ENCODE results near the gene PHLDB1. TPM values are rescaled to one million over a fixed set of nuclear protein-coding genes. Genes with fewer than 3 reads are reported as not detected.

PHLDB1 gene
- total RNA-seq, result 100 to 1,000 TPM in 1 of 2 donors, 10 to 100 TPM in 1; 76.5 to 120 TPM
- polyA plus RNA-seq (ENCODE audit: insufficient read length in 6 of 6), result 100 to 1,000 TPM in 2 of 6 donors, 10 to 100 TPM in 4; 82.0 to 105 (median 91.7) TPM
- long read RNA-seq, donor 1, full-length matches to known transcripts, result 21 of 21 reads
- long read RNA-seq, donor 1, partial matches to known transcripts, result 0 of 21 reads
- long read RNA-seq, donor 1, other reads (novel, unspliced or antisense), result 0 of 21 reads
- long read RNA-seq, donor 2, full-length matches to known transcripts, result 6 of 23 reads
- long read RNA-seq, donor 2, partial matches to known transcripts, result 17 of 23 reads
- long read RNA-seq, donor 2, other reads (novel, unspliced or antisense), result 0 of 23 reads
- long read RNA-seq, donor 3, partial matches to known transcripts, result 11 of 17 reads
- long read RNA-seq, donor 3, other reads (novel, unspliced or antisense), result 0 of 17 reads
- long read RNA-seq, donor 4, partial matches to known transcripts, result 3 of 7 reads
- long read RNA-seq, donor 4, other reads (novel, unspliced or antisense), result 4 of 7 reads
- long read RNA-seq, donor 5, partial matches to known transcripts, result 0 of 6 reads
- long read RNA-seq, donor 5, other reads (novel, unspliced or antisense), result 0 of 6 reads
- long read RNA-seq, donor 6, transcript PHLDB1-207 (3 exons, 591 nt), result major isoform, 5 of 6 reads
- long read RNA-seq, donor 6, partial matches to known transcripts, result 0 of 6 reads
- long read RNA-seq, donor 6, other reads (novel, unspliced or antisense), result 0 of 6 reads
- long read RNA-seq, donor 7, full-length matches to known transcripts, result 5 of 5 reads
- long read RNA-seq, donor 7, partial matches to known transcripts, result 0 of 5 reads
- long read RNA-seq, donor 7, other reads (novel, unspliced or antisense), result 0 of 5 reads
- long read RNA-seq, donor 8, full-length matches to known transcripts, result 6 of 6 reads
- long read RNA-seq, donor 8, partial matches to known transcripts, result 0 of 6 reads
- long read RNA-seq, donor 8, other reads (novel, unspliced or antisense), result 0 of 6 reads
- long read RNA-seq, donor 9, result 0 reads
- long read RNA-seq, donor 10, partial matches to known transcripts, result 4 of 8 reads
- long read RNA-seq, donor 10, other reads (novel, unspliced or antisense), result 4 of 8 reads
- long read RNA-seq, donor 11, full-length matches to known transcripts, result 7 of 13 reads
- long read RNA-seq, donor 11, partial matches to known transcripts, result 6 of 13 reads
- long read RNA-seq, donor 11, other reads (novel, unspliced or antisense), result 0 of 13 reads
- long read RNA-seq, donor 12, partial matches to known transcripts, result 0 of 6 reads
- long read RNA-seq, donor 12, other reads (novel, unspliced or antisense), result 0 of 6 reads

DNA sequence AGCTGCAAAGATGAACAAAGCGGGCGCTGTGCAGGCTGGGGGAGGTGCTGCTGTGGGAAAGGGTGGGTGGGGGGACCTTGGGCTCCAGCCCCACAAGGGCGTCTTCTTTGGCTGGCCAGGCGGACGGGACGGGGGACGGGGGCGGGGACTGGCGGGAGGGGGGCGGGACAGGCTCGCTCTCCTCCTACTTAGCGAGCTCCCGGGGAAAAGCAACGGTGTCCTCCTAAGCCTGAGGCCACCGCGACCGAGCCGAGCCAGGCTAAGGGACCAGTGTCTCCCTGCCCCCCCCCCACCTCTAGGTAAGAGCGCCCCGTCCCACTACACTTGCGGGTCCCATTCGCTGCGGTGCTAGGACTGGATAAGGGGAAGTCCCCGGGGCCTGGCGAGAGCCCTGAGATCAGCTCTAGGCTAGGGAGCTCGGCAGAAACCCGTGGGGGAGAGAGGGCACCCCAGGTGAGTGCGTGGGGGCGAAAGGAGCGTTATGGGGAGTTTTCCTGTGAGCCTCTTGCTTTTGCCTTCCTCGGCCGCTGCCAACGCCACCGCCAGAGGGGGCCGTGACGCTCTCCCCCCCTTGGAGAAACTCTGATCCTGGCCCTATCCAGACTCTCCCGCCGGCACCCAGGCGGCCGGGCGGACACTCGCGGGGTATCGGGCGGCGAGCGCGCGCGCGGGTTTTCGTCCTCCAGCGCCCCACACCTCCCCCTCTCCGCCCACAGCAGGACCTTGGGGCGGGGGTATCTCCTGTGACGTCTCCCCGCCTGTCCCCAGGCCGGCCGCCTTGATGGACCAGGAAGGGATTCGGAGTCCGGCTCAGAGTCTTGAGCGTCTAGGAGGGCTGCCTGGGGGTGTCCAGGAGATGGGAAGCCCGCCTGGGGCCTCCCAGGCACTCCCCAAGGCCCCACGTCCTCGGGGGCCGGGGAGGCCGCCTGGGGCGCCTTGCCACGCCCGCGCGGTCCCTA, at the start of gene PHLDB1:
Gene PHLDB1, plus strand, starts transcription at position 215 of the 959 bp plus-strand sequence. CDS start 6,222 bp downstream, outside the sequence.
- TF ChIP-seq, protein P1, sequence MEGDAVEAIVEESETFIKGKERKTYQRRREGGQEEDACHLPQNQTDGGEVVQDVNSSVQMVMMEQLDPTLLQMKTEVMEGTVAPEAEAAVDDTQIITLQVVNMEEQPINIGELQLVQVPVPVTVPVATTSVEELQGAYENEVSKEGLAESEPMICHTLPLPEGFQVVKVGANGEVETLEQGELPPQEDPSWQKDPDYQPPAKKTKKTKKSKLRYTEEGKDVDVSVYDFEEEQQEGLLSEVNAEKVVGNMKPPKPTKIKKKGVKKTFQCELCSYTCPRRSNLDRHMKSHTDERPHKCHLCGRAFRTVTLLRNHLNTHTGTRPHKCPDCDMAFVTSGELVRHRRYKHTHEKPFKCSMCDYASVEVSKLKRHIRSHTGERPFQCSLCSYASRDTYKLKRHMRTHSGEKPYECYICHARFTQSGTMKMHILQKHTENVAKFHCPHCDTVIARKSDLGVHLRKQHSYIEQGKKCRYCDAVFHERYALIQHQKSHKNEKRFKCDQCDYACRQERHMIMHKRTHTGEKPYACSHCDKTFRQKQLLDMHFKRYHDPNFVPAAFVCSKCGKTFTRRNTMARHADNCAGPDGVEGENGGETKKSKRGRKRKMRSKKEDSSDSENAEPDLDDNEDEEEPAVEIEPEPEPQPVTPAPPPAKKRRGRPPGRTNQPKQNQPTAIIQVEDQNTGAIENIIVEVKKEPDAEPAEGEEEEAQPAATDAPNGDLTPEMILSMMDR (IDR thresholded peaks at IDR 0.05), result peak in 1 of 2 donors; percentile 61
- ATAC-seq, result peak; percentile 57
- peak in 3 of 4 donors; percentile 57 to 88 (median 66) for DNase-seq
- Histone ChIP-seq H3K9me3 (no peaks in the 10 kb centered on the region), H3K4me1 (peaks cover 25 to 58% of the 10 kb centered on the region in 2 donors), H3K4me3 (peak within 1 kb of the TSS; percentile 63 to 68), H3K27me3 (peaks cover 4 to 58% of the 10 kb centered on the region in 2 donors), H3K27ac (peak within 1 kb of the TSS; percentile 88 to 93), H3K36me3 (peaks cover 0 to 9% of the 10 kb centered on the region in 2 donors)
- intact Hi-C loops (cut with DNase I), result loop anchor here in 1 of 2 donors (10.0 kb wide), 1 partner anchor 47 kb away; no protein-coding TSS in a partner anchor

DNA sequence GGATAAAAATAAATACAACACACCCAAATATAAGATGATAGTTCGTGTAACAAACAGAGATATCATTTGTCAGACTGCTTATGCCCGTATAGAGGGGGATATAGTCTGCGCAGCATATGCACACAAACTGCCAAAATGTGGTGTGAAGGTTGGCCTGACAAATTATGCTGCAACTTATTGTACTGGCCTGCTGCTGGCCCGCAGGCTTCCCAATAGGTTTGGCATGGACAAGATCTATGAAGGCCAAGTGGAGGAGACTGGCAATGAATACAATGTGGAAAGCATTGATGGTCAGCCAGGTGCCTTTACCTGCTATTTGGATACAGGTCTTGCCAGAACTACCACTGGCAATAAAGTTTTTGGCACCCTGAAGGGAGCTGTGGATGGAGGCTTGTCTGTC, 46.6 kb upstream of the PHLDB1 start:
- no peak for DNase-seq
- Histone ChIP-seq H3K4me3 (no peak overlapping the region), H3K4me1 (peaks cover 0 to 8% of the 10 kb centered on the region in 2 donors), H3K9me3 (no peaks in the 10 kb centered on the region), H3K27me3 (no peaks in the 10 kb centered on the region), H3K27ac (no peak overlapping the region), H3K36me3 (peaks cover 0 to 28% of the 10 kb centered on the region in 2 donors)
- no peak for ATAC-seq
- intact Hi-C loops (cut with DNase I), result no loop called here
- TF ChIP-seq, protein P1 (IDR thresholded peaks at IDR 0.05), result no peak

GRCh38 chr11:118565051-118565450, 42.4 kb upstream of the PHLDB1 start:
- peak overlapping the region; percentile 53 to 57 for H3K4me3 ChIP-seq
- H3K36me3 ChIP-seq, result no peaks in the 10 kb centered on the region
- H3K9me3 ChIP-seq, result no peaks in the 10 kb centered on the region
- intact Hi-C loops (cut with DNase I), result no loop called here
- no peaks in the 10 kb centered on the region for H3K27me3 ChIP-seq
- DNase-seq, result peak in 1 of 4 donors; percentile 43
- H3K27ac ChIP-seq, result peak overlapping the region in 1 of 2 donors; percentile 74
- TF ChIP-seq, protein P1 (IDR thresholded peaks at IDR 0.05), result no peak
- H3K4me1 ChIP-seq, result peaks cover 0 to 11% of the 10 kb centered on the region in 2 donors
- peak; percentile 18 for ATAC-seq

DNA sequence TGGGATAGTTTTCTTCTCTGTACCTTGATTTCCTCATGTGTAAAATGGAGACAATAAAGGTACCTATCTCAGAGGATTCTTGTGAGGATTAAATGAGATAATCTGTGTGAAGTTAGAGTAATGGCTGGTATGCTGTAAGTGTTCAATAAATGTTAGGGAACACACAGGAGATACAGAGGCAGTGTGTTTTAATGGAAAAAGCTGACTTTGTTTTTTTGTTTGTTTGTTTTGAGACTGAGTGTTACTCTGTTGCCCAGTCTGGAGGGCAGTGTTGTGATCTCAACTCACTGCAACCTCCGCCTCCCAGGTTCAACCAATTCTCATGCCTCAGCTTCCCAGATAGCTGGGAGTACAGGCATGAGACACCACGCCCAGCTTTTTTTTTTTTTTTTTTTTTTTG, 37.7 kb upstream of the PHLDB1 start:
- no peak for DNase-seq
- Histone ChIP-seq H3K4me1 (peaks cover 11 to 34% of the 10 kb centered on the region in 2 donors), H3K4me3 (no peak overlapping the region), H3K9me3 (no peaks in the 10 kb centered on the region), H3K36me3 (no peaks in the 10 kb centered on the region), H3K27me3 (no peaks in the 10 kb centered on the region), H3K27ac (no peak overlapping the region)
- intact Hi-C loops (cut with DNase I), result no loop called here
- TF ChIP-seq, protein P1 (IDR thresholded peaks at IDR 0.05), result no peak
- no peak for ATAC-seq
